ENCODE measurements around the gene C1orf216.
"Not testable (repeated sequence)": the region's sequence is repeated elsewhere in the genome, so short reads cannot be mapped to it uniquely, and the experiment has no call there.

The C1orf216 gene

GRCh38 chr1:35707601-35708440 lies 10.9 kb downstream of the C1orf216 start:
- DNase-seq = peak in 34 of 51 donors; percentile 2 to 68 (median 19)

GRCh38 chr1:35706846-35707600 lies 11.7 kb downstream of the C1orf216 start:
- DNase-seq = no peak

GRCh38 chr1:35702508-35702907 lies 16.2 kb downstream of the C1orf216 start:
- no peak for DNase-seq

GRCh38 chr1:35699152-35699551 lies 19.5 kb downstream of the C1orf216 start:
- DNase-seq = not testable (repeated sequence)

GRCh38 chr1:35692317-35692716 lies 26.4 kb downstream of the C1orf216 start:
- no peak for DNase-seq

GRCh38 chr1:35691571-35692220 lies 27.0 kb downstream of the C1orf216 start:
- DNase-seq = no peak

GRCh38 chr1:35691080-35691479 lies 27.6 kb downstream of the C1orf216 start:
- no peak for DNase-seq

GRCh38 chr1:35690103-35690502 lies 28.6 kb downstream of the C1orf216 start:
- DNase-seq = not testable (repeated sequence)

GRCh38 chr1:35688161-35688560 lies 30.5 kb downstream of the C1orf216 start:
- DNase-seq = no peak

- DNase-seq = no peak
These were observed 35.7 kb downstream of the C1orf216 start for GRCh38 chr1:35683012-35683411.

- no peak for DNase-seq
These were observed 38.4 kb downstream of the C1orf216 start for GRCh38 chr1:35680271-35680670.

GRCh38 chr1:35675773-35676172 lies 42.9 kb downstream of the C1orf216 start:
- peak in 1 of 51 donors; percentile 26 for DNase-seq

GRCh38 chr1:35674111-35674510 lies 44.6 kb downstream of the C1orf216 start:
- no peak for DNase-seq

GRCh38 chr1:35672116-35672515 lies 46.6 kb downstream of the C1orf216 start:
- no peak for DNase-seq

- DNase-seq = no peak
These were observed 50.2 kb downstream of the C1orf216 start for GRCh38 chr1:35668506-35668905.

- DNase-seq = no peak
These were observed 51.8 kb downstream of the C1orf216 start for GRCh38 chr1:35666916-35667315.

- DNase-seq = no peak
These were observed 52.5 kb downstream of the C1orf216 start for GRCh38 chr1:35666216-35666615.
